Mucosa of rectum (tissue), 2 donors: ENCODE measurements around the gene MYL2.

Source experiments
- H3K27ac ChIP-seq, 2 donors: one replicate each; pipeline ENCODE4 v1.7.0; 2013; ENCODE audit warnings: inconsistent platforms in 2 of 2, low read depth in 2 of 2, low read length in 2 of 2
- H3K27me3 ChIP-seq, 2 donors: one replicate each; pipeline ENCODE4 v1.7.0; 2013; ENCODE audit warnings: low read length in 2 of 2; ENCODE audit not compliant: control insufficient read depth in 2 of 2, insufficient read depth in 2 of 2
- H3K36me3 ChIP-seq, 2 donors: one replicate each; pipeline ENCODE4 v1.7.0; 2013; ENCODE audit warnings: low read length in 2 of 2; ENCODE audit not compliant: control insufficient read depth in 2 of 2, insufficient read depth in 2 of 2
- H3K4me1 ChIP-seq, 2 donors: one replicate each; pipeline ENCODE4 v1.7.0; 2013; ENCODE audit warnings: low read length in 2 of 2, mild to moderate bottlenecking in 1 of 2; ENCODE audit not compliant: control insufficient read depth in 2 of 2, insufficient read depth in 2 of 2
- H3K4me3 ChIP-seq, 2 donors: one replicate each; pipeline ENCODE4 v1.7.0; 2013; ENCODE audit warnings: low read length in 2 of 2
- H3K9ac ChIP-seq, 2 donors: one replicate each; pipeline ENCODE4 v1.7.0; 2013; ENCODE audit warnings: low read length in 2 of 2, low read depth in 1 of 2, mild to moderate bottlenecking in 1 of 2
- H3K9me3 ChIP-seq, 2 donors: one replicate each; pipeline ENCODE4 v1.7.0; 2013; ENCODE audit warnings: low read length in 2 of 2; ENCODE audit not compliant: control insufficient read depth in 2 of 2
- donor health status: healthy.
- donor health status: Normal muscosa, but diverticular disease.

Gene MYL2

GRCh38 chr12:110917467-110917866 lies 2.9 kb downstream of the MYL2 start:
- Histone ChIP-seq H3K9ac (no peak overlapping the region), H3K4me1 (no peaks in the 10 kb centered on the region), H3K4me3 (no peak overlapping the region), H3K36me3 (no peaks in the 10 kb centered on the region), H3K27ac (no peak overlapping the region), H3K9me3 (no peaks in the 10 kb centered on the region), H3K27me3 (peaks cover 0 to 4% of the 10 kb centered on the region in 2 donors)

DNA sequence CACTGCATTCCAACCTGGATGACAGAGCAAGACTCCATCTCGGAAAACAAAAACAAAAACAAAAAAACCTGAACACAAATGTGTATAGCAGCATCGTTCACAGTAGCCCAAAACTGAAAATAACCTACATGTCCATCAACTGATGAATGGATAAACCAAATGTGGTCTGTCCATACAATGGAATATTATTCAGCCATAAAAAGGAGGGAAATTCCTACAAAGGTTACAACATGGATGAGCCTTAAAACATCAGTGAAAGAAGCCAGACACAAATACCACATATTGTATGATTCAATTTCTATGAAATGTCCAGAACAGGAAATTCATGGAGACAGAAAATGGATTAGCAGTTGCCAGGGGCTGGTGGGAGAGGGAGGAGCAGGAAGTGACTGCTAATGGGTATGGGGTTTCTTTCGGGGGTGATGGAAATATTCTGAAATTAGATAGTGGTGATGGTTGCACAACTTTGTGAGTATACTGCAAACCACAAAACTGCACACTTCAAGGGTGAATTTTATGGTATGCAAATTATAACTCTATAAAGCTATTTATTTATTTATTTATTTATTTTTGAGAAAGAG lies 4.0 kb downstream of the MYL2 start:
- Histone ChIP-seq H3K9me3 (no peaks in the 10 kb centered on the region), H3K9ac (no peak overlapping the region), H3K4me1 (no peaks in the 10 kb centered on the region), H3K27ac (no peak overlapping the region), H3K27me3 (peaks cover 0 to 4% of the 10 kb centered on the region in 2 donors), H3K36me3 (no peaks in the 10 kb centered on the region), H3K4me3 (no peak overlapping the region)

DNA sequence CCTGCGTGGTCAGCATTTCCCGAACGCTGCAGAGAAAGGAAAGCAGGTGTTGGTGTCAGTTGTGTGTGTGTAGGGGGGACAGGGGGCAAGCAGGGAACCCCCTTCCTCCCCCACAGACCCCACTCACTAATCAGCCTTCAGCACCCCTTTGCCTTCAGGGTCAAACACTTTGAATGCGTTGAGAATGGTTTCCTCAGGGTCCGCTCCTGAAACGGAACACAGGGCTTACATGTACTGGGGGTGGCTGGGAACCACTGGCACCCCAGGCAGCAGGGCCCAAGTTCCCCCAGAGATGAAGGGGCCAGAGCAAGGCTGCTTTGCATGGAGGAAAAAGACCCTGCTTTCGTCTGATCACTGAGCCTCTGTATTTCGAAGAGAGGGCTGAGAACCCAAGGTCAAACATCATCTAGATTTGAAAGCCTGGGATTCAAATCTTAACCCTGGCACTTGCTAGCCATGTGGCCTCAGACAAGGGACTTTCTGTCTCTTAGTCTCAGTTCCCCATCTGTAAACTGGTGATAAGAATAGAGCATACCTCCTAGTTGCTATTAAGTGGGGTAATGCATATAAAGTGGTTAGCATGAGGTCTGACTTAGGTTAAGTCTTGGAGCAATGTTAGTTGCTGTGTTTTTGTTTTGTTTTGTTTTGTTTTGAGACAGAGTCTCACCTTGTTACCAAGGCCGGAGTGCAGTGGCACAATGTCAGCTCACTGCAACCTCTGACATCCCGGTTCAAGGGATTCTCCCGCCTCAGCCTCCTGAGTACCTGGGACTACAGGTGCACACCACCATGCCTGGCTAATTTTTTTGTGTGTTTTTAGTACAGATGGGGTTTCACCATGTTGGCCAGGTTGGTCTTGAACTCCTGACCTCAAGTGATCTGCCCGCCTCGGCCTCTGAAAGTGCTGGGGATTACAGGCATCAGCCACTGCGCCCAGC lies 7.0 kb downstream of the MYL2 start:
- H3K36me3 ChIP-seq: no peaks in the 10 kb centered on the region
- H3K9ac ChIP-seq: no peak overlapping the region
- H3K9me3 ChIP-seq: no peaks in the 10 kb centered on the region
- H3K4me3 ChIP-seq: no peak overlapping the region
- no peaks in the 10 kb centered on the region for H3K4me1 ChIP-seq
- H3K27me3 ChIP-seq: no peaks in the 10 kb centered on the region
- H3K27ac ChIP-seq: peak overlapping the region; percentile 26 to 65

DNA sequence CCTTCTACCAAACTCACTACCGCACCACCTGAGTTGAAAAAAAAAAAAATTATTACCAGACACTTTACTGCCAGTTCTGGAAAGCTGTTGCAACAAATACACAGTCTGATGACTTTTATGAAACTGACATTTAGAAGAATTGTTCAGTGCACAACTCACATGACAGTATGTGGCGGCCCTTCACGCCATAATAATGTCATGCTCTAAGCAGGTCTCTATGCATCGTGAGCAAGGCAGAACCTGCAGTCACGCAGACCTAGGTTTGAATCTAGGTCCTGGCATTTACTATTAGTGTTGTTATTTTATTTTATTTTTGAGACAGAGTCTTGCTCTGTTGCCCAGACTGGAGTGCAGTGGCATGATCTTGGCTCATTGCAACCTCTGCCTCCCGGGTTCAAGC lies 8.1 kb downstream of the MYL2 start:
- Histone ChIP-seq H3K4me1 (no peaks in the 10 kb centered on the region), H3K4me3 (no peak overlapping the region), H3K27ac (no peak overlapping the region), H3K36me3 (no peaks in the 10 kb centered on the region), H3K9me3 (no peaks in the 10 kb centered on the region), H3K27me3 (no peaks in the 10 kb centered on the region), H3K9ac (no peak overlapping the region)

GRCh38 chr12:110908377-110909152 lies 11.8 kb downstream of the MYL2 start:
- Histone ChIP-seq H3K4me3 (no peak overlapping the region), H3K27ac (no peak overlapping the region), H3K9ac (no peak overlapping the region), H3K9me3 (no peaks in the 10 kb centered on the region), H3K4me1 (no peaks in the 10 kb centered on the region), H3K27me3 (no peaks in the 10 kb centered on the region), H3K36me3 (no peaks in the 10 kb centered on the region)

DNA sequence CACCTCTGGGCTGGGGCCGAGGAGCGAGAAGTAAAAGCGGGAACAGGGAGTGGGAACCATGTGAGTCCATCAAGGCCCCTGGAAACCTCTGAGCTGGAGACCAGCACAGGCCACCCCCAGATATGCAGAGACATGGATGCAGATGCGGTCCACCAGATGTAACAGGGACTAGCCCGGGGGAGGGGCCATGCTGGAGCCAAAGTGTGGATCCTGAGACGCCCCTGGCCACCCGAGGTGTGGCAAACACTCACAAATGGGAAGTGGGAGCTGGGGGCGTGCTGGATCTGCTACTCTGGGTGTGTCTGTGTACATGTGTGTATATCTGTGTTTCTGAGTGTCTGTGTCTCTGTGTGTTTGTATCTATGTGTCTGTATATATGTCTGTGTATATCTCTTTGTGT lies 12.8 kb downstream of the MYL2 start:
- Histone ChIP-seq H3K27ac (no peak overlapping the region), H3K4me3 (no peak overlapping the region), H3K9ac (no peak overlapping the region), H3K4me1 (no peaks in the 10 kb centered on the region), H3K9me3 (no peaks in the 10 kb centered on the region), H3K36me3 (no peaks in the 10 kb centered on the region), H3K27me3 (no peaks in the 10 kb centered on the region)

GRCh38 chr12:110906985-110907384 lies 13.4 kb downstream of the MYL2 start:
- Histone ChIP-seq H3K36me3 (no peaks in the 10 kb centered on the region), H3K27me3 (no peaks in the 10 kb centered on the region), H3K4me1 (no peaks in the 10 kb centered on the region), H3K27ac (peak overlapping the region in 1 of 2 donors; percentile 0), H3K9me3 (no peaks in the 10 kb centered on the region), H3K4me3 (no peak overlapping the region), H3K9ac (no peak overlapping the region)

DNA sequence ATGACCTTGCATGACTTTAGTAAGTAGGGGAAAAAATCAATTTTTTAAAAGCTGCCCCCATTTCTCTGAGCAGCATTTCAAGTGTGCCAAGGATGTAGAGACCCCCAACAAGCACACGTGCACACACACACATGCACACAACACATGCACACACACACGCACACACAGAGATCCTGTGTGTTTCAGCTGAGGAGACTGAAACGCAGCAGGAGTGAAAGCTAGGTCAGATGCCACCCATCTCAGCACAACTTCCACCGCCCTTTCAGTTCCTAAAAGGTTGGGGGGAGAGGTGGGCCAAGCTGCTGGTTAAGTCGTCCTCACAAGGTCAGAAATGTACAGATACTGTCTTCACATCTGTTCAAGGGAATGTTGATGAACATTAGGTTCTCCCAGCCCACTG lies 13.9 kb downstream of the MYL2 start:
- Histone ChIP-seq H3K4me3 (no peak overlapping the region), H3K4me1 (no peaks in the 10 kb centered on the region), H3K36me3 (no peaks in the 10 kb centered on the region), H3K27ac (peak overlapping the region in 1 of 2 donors; percentile 0), H3K9ac (no peak overlapping the region), H3K27me3 (no peaks in the 10 kb centered on the region), H3K9me3 (no peaks in the 10 kb centered on the region)

GRCh38 chr12:110906083-110906482 lies 14.3 kb downstream of the MYL2 start:
- Histone ChIP-seq H3K9ac (no peak overlapping the region), H3K27me3 (no peaks in the 10 kb centered on the region), H3K4me3 (no peak overlapping the region), H3K4me1 (no peaks in the 10 kb centered on the region), H3K27ac (no peak overlapping the region), H3K9me3 (no peaks in the 10 kb centered on the region), H3K36me3 (no peaks in the 10 kb centered on the region)

DNA sequence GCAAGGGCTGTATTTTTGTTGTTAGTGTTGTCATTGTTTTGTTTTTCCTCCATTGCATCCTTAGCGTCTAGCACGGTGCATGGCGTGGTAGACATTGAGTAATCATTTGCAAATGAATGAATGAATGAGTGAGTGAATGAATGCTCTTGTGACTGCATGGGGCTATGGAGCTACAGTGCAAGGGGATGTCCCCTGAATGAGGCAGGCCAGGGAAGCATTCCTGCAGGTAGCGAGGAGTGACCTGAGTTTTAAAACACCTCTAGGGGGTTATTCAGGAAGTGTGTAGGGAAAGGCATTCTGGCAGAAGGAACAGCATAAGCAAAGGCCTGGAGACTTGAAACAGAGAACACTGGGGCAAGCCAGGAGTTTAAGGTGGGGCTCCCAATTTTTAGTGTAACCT lies 16.9 kb downstream of the MYL2 start:
- no peak overlapping the region for H3K9ac ChIP-seq
- H3K27me3 ChIP-seq: no peaks in the 10 kb centered on the region
- no peak overlapping the region for H3K4me3 ChIP-seq
- no peaks in the 10 kb centered on the region for H3K4me1 ChIP-seq
- H3K27ac ChIP-seq: no peak overlapping the region
- H3K36me3 ChIP-seq: no peaks in the 10 kb centered on the region
- H3K9me3 ChIP-seq: no peaks in the 10 kb centered on the region
